ENCODE measurements around the gene NDUFAF8.

DNA sequence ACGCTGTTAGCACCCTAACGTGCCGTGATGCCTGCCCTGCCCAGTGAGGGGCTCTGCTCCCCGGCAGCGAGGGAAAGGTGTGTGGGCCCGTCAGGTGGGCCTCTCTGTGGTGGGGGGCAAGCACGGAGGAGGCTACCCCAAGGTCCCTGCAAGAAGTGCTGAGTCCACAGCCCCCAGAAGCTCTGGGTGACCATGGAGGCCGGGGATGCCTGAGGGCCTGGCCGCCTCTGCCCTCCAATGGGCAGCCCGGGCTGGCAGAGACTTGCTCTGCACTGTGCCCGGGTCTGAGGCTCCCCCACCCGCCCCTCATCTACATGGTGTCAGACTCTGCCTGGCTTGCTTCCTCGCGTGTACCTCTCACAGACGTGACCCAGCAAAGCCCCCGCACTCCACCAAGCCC, 43.8 kb downstream of the NDUFAF8 start:
- no peak for TF ChIP-seq EP300 (IDR thresholded peaks at IDR 0.05; ENCODE audit: low read depth)
- TF ChIP-seq, protein P1, sequence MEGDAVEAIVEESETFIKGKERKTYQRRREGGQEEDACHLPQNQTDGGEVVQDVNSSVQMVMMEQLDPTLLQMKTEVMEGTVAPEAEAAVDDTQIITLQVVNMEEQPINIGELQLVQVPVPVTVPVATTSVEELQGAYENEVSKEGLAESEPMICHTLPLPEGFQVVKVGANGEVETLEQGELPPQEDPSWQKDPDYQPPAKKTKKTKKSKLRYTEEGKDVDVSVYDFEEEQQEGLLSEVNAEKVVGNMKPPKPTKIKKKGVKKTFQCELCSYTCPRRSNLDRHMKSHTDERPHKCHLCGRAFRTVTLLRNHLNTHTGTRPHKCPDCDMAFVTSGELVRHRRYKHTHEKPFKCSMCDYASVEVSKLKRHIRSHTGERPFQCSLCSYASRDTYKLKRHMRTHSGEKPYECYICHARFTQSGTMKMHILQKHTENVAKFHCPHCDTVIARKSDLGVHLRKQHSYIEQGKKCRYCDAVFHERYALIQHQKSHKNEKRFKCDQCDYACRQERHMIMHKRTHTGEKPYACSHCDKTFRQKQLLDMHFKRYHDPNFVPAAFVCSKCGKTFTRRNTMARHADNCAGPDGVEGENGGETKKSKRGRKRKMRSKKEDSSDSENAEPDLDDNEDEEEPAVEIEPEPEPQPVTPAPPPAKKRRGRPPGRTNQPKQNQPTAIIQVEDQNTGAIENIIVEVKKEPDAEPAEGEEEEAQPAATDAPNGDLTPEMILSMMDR (IDR thresholded peaks at IDR 0.05) = no peak

Data from transverse colon (tissue), 3 donors.